HG03558 (cell line): Measurements from ENCODE around the gene ACADL.

Experiments used
- ATAC-seq: cut with Tn5 transposase; IDR thresholded peaks from one replicate; pipeline ENCODE4 v1.9.1; 2021; ENCODE audit warnings: moderate number of reproducible peaks; ENCODE audit not compliant: unreplicated experiment; ENCODE audit errors: extremely low read depth

The ACADL gene

DNA sequence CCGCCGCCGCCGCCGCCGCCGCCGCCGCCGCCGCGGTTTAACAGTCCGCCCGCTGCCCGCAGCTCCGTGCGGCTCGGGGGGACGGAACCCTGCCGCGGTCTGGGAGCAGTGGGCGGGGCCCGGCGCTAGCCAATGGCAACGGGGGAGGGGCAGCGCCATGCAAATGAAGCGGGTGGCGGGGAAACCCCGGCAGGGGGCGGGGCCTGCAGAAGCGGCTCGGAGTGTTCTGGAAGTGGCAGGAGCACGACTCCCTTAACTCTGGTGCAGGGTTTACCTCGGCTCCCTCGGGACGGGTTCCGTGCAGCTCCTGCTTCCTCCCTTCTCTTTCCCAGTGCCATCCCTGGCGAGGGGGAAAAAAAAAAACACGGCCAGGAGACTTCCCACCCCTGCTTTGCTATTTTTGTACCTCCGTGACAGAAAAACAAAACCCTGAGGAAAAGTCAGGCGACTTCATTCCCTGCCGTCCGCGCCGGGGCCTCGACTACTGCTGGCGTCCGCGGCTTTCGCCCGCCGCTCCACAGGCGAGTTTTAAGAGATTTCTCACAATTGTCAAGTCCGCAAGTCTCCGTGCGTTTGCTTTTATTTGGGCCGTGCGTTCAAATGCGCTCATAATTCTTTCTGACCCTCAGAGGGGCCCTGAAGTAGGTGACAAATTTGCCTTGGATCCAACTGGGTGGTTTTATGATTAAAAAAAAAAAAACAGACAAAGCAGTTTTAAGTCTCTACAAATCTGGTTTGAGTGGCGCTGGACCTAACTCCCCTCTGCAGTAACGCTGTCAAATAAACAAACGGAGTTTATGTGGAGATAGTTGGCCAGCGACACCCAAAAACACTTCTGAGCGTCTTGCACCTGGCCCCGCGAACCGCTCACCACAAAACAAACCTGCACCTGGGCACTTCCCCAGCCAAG is 53.7 kb downstream of the ACADL start, which contains the start of gene KANSL1L:
Gene KANSL1L (minus strand): TSS at position 101 of the 910 bp plus-strand sequence. CDS start 16,827 bp downstream, outside the sequence.
- peak; percentile 55 for ATAC-seq

DNA sequence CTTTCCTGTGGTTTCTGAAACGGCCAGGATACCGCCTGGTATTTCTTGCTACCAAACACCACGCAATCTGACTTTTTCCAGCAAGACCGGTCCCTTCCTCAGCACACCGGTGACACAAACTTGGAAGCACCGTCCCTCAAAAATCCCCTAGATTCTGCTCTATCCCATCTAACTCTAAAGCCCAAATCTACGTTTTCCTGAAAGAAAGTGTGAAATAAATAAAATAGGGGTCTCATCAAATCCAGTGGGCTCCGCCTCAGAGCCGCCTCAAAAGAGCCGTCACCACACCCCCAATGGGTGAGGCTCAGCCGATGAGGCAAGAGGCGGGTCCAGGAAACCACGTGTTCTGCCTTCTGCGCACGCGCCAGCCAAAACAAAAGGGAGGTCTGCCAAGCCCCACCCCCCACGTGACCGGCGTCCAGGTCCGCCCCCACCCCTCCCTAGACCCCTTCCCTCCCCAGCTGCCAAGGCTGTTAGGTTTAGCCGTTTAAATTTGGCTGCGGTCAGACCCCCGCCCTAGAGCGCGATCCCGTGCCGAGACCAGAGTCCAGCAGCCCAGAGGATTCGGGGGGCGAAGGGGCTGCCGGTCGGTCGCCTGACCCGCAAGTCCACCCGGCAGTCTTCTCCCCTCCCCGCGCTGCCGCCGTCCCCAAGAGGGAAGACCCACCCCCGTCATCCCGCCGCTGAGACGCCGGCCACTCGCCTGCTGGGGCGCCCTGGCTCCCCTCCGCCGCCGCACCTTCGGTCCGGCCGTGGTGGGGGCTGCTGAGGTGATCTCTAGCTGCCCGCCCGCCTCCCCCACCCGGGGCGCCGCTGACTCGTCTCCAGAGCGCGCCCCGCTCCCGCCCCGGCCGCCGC is 54.6 kb downstream of the ACADL start:
- peak; percentile 36 for ATAC-seq

DNA sequence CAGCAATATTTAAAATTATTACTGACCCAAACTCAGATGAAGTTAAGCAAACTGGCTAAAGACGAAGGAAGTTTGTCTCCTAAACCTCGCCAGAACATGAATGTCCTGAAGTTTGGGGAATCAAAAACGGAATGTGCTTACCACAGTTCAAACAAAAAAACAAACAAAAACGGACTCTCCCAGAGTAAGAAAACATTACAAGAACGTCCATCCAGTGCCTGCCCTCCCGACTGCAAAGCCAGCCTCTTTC is 55.1 kb downstream of the ACADL start:
- no peak for ATAC-seq

DNA sequence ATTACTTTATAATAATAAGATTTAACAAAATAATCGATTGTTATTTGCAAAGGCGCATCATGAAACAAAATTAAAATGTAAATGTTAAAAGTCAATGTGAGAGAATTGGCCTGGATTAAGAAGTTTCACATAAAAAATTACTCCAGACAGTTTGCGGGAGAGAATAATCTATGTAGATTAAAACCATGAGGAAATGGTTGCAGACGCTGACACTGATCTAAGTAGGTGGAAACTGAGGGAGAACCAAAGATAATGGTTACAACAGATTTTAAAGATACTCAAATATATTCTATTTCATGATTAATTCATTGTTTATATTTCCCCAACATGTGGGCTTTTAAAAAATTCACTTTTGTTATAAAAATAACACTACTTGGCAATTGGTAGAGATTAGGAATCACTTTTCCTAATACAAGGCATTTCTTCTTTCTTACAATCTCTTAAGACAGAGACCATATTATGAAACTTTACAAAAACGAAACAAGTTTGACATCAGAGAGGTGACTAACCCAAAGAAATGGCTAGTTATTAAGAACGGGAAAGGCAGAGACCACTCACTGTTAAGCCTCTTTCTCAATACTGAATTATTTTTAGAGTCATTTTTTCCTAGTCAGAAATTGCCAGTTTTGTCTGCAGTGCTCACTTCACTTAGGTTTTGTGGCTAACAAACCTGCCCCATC is 55.6 kb downstream of the ACADL start:
- peak; percentile 34 for ATAC-seq

DNA sequence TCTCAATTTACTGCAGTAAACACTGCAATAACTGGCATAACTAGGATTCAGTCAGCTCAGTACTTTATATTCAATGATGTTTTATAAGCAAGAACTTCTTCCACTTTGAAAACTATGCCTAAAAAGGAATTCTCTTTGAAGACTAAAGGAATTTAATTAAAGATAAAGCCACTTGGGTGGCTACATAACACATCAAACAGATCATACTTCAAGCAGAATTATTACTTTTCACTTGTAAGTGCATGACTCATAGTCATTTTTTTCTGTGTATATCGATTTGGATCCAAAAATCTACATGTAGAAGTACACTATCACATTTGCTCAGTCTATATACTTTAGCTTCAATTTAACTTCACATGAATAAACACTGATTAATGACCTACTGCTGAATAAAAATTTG is 58.0 kb downstream of the ACADL start:
- ATAC-seq: no peak

DNA sequence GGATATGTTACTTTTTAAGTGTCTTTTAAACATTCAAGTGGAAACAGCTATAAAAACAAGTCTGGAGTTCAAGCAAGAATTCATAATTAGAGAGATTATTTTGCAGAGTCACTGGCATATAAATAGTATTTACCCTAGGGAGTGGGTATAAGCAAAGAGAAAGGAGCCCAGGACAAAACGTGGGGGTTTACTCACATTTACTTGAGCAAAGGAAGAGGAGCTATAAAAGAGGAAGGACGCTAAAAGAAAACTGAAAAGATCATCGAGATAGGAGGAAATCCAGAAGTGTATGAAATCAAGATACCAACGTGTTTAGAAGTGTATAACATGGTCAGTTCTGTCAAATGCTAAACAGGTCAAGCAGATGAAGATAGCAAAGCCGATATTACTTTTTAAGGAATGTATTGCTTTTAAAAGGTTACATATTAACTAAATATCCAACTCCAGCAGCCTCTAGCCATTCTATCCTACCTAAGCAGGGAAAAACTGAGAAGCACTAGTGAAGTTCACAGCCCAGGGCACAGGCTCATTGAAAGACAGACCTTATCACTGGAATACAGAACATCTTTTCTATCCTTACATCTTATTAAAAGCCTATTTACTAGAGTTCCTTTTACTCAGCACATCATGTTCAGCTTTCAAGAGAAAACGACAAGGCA is 62.7 kb downstream of the ACADL start:
- no peak for ATAC-seq

DNA sequence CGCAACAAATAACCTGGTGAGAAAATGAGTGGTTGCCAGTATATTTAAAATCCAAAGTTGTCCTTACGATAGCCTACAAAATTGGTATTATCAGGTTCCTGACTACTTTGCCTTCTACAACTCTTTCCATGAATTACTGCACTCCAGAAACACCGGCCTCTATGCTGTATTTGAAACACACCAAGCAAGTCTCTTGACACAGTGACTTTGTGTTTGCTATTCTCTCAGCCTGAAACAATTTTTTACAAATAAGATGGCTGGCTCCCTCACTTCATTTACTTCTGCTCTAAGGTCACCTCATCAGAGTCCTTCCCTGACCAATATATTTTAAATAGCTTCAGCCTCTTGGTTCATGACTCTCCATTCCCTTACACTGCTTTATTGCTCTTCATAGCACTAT is 66.2 kb downstream of the ACADL start:
- ATAC-seq: no peak

DNA sequence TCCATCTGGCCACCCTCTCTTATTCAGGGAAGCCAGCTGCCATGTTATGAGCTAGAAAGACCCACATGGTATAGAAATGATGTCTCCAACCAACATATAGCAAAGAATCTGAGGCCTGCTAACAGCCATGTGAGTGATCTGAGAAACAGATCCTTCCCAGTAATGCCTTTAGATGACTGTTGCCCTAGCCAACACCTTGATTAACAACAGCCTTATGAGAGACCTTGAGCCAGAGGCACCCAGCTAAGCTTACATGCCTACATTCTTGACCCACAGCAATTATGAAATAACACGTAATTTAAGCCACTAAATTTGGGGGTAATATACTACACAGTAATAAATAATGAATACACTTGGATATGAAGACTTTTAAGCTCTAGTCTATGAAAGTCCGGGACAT is 67.0 kb downstream of the ACADL start:
- no peak for ATAC-seq

DNA sequence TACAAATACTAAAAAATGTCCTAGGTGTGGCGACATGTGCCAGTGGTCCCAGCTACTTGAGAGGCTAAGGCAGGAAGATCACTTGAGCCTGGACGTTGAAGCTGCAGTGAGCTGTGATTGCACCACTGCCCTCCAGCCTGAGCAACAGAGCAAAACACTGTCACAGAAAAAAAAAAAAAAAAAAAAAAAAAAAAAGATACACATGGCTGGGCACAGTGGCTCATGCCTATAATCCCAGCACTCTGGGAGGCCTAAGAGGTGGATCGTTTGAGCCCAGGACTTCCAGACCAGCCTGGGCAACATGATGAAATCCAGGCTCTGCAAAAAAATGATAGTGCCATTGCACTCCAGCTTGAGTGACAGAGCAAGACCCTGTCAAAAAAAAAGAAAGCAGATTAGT is 67.7 kb downstream of the ACADL start:
- ATAC-seq: no peak

DNA sequence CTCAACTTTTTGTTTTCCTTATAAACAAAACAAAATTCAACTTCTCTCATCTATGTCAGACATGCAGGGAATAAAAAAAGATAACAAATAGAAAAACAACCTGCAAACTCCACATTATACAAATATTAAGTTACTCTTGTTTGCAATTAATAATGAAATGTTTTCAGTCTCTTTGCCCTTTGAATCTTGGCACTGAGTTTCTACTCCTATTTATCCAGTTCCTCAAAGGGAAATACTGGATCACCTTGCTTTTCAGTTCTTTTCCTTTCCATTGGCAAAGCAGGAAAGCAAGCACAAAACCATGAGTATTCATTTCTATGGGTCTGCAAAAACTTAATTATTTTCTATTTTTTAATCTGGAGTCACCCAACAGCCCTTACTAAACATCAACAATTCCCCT is 77.6 kb downstream of the ACADL start:
- no peak for ATAC-seq
